HuH-7.5 (cell line): ENCODE measurements around the gene ARMC8.

Experiments
- DNase-seq: peaks from one replicate; pipeline ENCODE4 v3.0.0; 2011; ENCODE audit warnings: low spot score

The ARMC8 gene

DNA sequence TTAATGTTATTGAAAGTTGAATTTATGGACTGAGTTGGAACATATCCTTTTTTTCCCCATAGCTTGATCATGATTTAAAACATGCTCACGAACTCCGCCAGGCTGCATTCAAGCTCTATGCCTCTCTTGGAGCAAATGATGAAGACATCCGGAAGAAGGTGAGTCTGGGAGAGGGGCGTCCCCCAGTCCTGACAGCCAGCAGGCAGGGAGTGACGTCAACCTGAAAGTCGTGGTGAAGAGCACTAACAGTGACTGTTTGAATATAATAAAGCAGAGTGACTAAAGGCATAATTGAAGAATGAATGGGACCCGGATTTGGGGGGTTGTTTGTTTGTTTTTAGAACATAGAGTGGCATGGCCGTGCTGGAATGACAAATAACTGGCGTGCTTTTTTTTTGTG, 57.9 kb downstream of the ARMC8 start:
- no peak for DNase-seq

DNA sequence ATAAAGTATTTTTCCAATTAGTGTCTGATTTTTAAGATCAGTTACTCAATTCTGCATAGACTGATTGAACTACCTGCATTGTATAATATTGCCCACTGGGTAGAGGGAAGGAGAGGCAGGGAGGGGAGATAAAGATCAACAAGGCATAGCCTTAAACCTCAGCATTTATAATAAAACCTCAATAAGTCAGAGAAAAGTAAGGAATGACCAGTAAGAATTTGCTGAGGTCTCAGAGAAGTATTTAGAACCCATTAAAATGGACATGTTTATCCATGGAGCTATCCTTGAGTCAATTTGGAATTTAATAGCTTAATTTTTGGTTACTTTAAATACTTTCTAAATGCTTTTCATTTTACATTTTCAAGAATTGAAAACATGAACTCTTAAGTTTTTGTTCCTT, 62.5 kb downstream of the ARMC8 start:
- DNase-seq = no peak

DNA sequence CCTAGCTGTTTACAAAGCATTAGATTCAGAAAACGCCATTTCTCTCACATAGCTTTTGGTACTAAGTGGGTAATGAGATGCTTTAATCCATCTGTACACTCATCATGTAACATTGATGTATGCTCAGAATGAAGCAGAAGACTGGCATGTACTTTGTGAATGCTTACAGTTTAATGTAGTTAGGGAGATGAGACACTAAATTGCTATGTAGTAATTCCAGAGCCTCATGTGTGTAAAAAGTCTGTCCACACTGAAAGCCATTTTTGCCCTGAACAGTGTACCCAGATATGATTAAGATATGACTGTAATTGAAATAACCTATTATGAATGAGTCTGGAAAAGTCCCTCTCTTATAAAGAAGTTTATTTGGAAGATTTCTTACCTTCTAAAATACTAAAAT, 66.5 kb downstream of the ARMC8 start:
- DNase-seq = no peak

DNA sequence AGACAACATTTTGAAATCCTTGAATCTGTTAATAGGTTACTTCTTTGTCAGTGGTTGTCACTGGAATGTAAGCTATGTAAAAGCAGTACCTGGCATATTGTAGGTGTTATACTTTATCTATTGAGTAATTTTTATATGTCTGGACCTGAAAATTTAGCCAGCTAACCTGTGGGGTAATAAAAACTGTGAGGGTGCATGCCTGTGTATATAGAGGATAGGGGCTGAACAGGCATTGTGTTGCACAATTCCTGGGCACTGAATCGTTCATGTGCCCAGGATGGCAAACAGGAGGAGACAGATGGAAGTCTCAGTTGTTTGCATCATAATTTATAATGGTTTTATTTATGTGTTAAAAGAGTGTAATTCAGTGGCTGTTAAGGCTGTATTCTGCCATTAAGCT, 67.1 kb downstream of the ARMC8 start:
- no peak for DNase-seq

DNA sequence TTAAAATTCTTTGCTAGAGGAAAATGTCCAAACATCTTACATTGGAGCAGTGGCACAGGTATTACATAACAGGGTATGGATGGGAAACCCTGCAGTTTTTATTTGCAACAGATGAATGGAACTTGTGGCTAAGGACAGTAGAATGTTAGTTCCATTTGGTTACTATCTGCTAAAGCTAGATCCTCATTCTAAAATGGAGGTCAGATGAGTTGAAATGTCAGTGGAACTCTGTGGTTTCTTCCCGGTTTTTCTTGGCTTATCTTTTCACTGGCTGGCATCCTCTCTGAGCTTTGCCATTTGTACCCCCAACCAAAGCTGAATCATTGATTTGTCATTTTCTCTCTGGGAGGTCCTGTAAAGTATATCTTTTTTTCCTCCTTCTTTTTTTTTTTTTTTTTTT, 68.9 kb downstream of the ARMC8 start:
- DNase-seq = no peak

DNA sequence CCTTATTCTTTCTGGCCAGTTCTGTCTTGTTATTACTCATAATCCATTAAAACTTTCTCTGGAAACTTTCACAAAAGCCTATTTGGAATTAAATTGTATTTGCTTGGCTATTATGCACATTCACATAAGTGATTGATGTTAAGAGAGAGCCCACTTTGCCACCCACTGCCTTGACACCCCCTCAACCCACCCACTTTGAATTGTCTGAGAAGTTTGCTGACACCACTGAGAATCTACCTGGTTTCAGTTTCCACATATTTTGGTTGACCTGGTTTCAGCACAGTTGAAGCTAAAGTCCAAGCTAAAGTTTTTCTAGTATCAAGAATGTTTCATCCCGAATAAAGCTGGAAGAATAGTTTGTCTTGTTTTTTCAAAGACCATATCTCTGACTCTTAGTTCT, 70.9 kb downstream of the ARMC8 start:
- DNase-seq = no peak

DNA sequence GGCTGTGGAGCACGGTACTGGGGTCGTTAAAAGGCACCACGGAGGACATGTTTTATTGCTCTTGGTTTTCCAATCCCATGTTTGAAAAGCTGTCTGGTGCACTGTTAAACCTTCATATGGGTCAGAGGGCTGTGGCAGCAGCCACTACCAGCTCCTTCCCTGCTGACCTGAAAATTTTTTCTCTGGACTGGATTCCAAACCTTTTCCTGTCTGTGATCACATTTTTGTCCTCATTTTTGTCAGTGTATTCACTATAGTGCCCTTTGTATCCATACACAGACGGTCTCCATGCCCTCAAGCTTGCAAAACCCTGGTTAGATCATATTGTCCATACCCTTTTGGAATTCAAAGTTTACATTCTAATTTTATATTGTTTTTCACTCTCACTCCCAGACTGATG, 72.0 kb downstream of the ARMC8 start:
- no peak for DNase-seq

DNA sequence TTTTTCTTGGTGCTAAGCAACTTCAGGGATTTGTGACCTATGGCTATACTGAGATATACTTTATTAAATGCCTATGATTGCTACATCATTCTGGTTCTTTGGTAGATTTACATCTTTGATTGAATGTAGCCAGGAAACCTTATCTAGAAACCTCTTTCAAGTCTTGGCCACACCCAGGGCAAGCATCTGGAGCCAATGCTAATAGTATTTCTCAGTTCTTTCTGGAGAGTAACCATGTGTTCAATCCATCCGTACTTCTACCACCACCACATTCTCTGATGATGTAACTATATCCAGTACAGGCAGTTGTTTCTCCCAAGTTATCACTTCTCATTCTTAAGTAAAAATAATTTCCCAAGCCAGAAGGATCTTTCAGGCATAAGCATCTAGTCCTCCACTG, 73.5 kb downstream of the ARMC8 start:
- DNase-seq = no peak

DNA sequence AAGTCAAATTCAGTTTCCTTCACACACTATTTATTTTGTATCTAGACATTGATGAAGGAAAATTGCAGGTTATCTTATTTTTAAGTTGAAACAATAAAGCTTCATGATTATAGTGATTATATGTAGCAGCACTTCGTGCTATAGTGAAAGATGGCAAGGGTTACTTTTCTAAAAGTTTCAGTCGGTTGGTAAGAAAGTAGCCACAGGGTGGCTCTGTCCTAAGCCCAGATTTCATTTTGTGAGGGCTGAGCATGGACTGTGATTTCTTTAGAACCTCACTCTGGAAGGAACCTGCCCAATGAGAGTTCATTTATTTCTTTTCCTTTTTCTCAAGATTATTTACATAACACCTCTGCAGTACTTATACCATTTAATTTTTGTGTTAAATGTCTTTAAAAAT, 76.0 kb downstream of the ARMC8 start:
- no peak for DNase-seq

DNA sequence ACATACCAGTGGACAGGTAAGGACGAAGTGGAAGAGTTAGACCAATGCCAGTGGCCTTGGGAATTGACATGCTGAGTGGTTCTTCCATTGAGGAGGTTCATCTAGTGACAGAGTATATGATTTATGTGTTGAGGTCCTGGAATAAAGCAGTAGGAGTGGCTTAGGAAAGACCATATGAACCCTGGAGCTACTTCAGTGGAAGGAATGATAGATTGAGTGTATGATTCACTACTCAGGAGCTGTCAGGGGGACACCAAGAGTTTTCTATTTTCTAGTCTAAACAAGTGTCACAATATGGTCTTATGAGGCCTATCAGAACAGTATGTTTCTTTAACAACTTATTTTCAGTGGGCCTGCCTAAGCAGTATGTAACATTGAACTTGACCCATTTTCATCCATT, 78.6 kb downstream of the ARMC8 start:
- no peak for DNase-seq

DNA sequence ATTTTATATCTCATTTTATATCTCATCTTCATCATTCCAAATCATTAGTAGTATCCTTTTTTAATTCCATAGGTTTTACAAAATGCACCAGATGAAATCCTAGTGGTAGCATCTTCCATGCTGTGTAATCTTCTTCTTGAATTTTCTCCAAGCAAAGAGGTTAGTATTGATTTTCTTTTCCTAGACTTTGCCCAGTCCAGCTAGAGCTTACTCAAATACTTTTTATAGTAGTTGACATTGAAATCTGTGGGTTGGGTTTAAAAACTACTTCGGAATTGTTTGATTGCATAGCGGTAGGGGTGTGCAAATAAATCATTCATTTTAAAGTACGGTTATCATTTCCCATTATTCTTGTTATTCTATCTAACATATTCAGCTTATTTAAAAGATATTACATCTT, 80.0 kb downstream of the ARMC8 start:
- no peak for DNase-seq

DNA sequence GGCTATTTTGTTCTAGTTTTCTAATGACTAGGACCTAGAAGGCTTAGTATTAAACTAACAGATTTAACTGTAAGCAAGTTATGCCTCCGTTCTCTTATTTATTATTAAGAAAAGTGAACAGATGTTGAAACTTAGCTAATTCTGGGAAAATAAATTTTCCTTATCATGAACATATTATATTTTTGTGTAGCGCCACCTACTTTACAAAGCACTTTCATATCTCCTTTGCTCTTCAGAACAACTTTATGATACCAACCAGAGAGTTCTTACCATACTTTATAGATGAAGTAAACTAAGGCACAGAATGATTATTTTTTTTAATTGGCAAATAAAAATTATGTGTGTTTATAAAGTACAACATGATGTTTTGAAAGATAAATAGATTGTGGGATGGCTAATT, 83.1 kb downstream of the ARMC8 start:
- no peak for DNase-seq

DNA sequence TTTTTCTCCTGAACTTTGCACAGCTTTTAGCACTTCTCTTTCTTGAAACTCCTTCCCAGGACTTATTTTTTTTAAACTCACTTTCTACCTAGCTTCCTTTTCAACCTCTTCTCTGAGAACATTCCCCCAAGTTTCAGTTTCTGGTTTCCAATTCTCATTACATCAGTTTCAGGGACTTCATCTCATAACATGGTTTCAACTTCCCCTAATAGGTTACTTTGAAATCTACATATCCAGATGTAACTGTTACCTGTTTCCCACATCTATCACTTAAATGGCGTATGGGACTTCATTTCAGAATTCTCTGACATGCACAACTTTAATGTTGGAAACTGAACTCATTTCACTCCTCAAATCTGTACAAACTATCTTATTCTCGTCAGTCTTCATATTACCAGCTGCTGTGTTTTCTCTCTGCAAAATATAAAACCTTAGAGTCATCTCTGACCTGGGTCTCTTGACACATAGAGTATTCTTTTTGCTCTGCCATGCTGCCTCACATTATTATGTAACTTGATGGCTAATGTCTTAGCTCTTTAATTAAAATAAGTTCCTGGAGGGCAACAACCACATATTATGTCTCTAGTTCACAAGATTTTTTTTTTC, 84.2 kb downstream of the ARMC8 start:
- DNase-seq = no peak

DNA sequence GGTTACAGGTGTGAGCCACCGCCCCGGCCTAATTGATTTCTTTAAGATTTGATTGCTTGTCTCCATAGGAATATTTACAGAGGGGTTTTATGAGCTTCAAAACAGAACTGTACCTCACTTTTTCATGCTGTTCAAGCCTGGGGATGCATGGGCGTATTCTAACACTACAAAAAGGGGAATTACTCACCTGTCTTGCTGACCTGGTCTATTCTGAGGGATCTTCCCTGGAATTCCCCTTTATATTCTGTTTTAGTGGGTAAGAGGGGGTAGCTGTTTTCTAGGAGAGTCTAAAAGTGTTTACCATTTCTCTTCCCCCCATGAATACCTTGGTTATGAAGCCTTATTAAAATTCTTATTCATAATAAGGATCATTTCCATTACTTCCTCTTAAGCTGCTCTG, 94.5 kb downstream of the ARMC8 start:
- DNase-seq = no peak

DNA sequence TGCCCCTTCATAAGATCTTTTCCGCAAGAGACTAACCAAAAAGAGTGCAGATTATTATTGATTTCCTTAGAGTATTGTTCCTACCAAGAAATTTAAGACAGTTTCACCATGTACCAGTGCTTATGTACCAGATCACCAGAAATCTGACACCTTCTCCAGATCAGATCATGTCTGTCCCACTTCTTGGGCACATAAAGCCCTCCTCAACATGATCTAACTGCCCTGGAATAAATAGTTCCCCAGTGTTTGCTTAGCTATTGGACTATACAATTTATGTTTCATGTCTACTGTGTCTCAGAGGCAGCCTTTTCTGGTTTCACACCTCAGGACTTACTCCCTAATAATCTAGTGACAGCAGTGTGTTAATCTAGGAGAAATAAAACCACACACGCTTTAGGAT, 95.7 kb downstream of the ARMC8 start:
- DNase-seq = no peak

DNA sequence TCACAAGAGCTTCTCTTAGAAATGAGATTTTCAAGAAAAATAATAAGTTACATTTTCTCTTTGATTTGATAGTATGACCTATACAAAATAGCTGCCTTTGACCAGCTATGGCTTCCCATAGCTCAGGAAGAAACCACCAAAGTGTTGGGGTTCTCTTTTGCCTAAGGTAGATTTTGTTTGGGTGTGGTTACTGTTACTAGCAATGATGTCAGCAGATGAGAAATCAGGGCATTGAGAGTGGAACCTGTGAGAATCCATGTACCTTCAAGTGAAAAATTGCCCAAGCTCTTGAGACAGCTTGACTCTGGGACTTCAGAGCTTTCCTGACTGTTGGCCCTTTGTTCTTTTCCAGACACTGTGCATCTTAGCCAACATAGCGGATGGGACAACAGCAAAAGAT, 97.0 kb downstream of the ARMC8 start:
- no peak for DNase-seq

DNA sequence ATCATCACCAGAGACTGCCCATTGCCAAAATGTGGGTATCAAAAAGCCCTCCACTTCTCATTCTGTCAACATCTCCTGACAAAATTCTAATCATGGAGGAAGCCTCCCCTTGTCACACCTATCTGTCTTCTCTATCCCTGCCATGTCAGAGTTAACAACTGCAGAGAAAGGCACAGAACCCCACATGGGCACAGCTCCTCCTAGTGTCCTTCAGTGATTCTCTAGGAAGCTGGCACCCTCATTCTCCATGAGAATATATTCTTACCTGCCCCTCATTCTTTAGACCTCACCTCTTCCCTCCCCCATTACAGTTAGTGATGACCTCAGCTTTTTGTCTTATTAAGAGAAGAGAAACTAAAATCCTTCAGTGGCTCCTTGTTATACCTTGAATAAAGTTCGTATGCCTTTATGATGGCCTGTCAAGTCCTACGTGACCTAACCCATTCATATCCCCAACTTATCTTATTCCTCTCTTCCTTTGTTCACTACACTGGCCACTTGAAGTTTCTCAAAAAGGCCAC, 97.9 kb downstream of the ARMC8 start:
- no peak for DNase-seq

DNA sequence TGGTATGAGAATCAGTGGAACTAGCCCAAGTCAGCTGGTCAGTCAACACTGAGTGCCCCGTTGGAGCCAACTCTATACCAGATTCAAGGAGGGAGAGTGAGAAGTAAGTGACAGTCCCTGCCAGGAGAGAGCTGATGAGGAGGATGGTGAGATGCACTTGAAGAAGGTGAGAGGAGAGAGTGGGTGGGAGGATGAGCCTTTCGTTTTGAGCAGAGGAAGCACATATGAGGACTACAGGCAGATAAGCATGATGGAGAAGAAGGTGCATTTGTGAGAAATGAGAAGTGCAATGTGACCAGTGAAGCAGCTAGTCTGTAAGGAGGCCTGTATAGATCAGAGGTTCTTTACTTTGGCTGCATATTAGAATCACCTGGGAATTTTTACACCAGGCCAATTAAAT, 102.2 kb downstream of the ARMC8 start:
- no peak for DNase-seq

DNA sequence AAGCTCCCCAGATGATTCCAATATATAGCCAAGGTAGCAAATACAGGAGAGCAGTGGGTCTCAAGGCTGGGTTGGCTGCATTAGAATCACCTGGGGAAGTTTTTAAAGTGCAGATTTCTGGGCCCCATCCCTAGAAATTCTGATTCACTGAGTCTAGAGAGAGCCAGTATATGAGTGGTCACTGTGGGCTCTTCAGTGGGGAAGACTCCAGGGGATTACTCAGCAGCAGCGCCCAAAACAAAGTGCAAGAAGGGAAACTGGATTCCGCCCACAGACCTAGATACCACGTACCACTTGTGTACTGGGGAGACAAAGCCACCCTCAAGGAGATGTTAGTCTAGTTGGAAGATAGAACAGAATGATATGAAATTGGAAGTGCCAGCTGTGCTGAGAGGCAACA, 102.6 kb downstream of the ARMC8 start:
- no peak for DNase-seq

DNA sequence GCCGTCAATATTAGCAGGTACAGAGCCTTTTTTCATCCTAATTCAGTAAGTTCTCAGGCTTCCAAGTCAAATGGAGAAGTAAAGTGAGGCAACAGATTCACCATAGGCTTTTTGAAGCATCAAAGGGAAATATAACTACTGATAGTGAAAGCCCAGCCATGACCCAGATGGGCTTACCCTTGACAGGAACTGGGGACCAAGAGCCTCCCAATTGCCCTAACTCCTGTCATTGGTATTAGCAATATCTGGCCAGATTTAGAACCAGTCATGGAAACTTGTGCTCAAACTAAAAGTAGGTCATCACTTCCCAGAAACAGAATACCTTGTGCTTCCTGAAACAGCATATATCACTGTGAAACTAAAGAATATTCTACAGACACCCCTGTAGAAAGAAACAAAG, 109.5 kb downstream of the ARMC8 start:
- DNase-seq = no peak

DNA sequence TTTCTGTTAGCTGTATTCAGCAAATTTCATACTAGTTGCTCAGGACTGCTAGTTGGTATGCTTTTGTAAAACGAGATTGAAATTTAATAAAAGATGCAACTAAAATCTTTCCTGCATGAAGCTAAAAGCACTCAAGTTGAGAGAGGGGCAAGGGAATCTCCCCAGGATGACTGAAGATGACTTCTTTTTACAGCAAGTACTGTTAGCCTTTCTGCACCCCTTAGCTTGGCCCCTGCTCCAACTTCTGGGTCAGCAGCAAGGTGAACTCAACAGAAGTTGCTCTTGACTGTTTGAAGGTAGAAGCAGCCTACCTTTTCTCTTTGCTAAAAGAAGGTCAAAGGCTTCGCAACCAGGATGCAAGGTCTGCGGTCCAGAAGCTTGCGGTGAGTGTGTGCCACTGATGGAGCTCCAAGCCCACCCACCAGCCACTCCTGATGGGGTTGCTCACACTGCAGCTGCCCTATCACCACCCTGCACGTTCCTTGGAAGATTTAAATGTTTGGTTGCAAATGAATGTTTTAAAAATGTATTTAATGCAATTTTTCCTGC, 110.0 kb downstream of the ARMC8 start:
- DNase-seq = no peak

DNA sequence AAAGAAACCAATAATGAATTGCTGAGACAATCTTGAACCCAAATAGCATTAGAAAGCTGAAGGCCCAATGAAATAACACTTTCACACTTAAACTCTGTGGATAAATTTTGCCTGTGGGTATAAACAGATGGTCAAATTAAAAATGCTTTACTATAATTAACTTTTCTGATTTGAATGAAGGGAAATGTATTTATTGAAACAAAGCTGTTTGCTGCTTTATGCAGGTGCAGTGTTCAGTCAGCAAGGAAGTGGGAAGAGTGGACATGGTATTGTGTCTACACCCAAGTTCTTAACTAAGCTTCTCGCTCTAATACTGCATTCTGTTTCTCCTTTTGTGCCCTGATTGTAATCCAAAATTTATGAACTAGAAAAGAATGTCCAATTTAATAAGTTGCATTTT, 110.8 kb downstream of the ARMC8 start:
- DNase-seq = no peak

DNA sequence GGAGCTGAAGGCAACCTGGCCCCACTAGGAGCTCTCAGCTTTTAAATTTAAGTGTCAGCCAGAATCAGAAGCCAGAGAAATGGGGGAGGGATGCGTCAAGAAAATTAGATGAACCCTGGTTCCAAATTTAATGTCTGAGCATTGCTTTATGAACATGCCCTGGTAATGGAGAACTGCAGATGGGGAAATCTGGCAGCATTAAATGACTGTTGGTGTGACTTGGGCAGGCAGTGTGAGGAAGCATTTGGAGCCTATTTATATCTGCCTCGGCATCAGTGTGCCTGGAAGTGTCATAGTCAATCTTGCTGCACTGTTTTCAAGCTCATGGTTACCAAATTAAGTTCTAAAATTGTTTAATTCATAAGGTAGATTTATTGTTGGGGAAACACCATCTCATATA, 113.5 kb downstream of the ARMC8 start:
- DNase-seq = no peak

DNA sequence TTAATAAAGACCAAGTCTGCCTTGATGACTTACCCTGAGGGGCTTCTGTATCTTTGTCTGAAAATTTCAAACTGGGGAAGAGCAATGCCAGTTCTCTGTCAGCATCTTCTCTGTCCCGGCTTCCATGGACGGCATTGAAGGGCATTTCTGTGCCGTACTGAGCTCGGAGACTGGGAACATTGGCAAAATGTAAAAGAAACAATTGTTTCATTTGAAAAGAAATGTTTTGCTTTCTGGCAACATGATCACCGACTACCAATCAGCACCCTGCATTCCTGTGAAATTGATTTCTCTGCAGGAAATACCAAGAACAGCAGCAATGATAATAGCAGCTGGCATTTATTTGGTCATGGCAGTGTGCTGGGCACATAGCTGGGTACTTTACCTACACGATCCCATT, 116.4 kb downstream of the ARMC8 start:
- no peak for DNase-seq

DNA sequence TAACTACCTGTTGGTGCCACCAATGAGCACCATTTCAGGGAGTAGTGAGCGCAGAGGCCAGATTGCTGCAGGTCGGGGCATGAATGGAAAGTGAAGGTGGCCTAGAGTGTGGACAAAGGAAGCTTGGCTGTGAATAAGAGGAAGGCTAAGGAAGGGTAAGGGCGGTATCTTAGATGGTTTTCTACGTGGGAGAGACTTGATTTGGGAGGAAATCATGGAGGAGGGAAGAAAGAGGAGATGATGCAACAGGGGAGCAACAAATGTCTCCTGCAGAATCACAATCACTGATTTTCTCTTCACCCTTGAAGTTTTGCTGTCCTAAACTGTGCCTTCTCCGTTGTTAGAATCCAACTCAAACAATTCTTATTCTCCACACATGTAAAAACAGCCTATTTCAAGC, 120.8 kb downstream of the ARMC8 start:
- DNase-seq = no peak
